Measurements from ENCODE around the gene NDUFS6.
"Not testable (repeated sequence)": the region's sequence is repeated elsewhere in the genome, so short reads cannot be mapped to it uniquely, and the experiment has no call there.

NDUFS6 gene

DNA sequence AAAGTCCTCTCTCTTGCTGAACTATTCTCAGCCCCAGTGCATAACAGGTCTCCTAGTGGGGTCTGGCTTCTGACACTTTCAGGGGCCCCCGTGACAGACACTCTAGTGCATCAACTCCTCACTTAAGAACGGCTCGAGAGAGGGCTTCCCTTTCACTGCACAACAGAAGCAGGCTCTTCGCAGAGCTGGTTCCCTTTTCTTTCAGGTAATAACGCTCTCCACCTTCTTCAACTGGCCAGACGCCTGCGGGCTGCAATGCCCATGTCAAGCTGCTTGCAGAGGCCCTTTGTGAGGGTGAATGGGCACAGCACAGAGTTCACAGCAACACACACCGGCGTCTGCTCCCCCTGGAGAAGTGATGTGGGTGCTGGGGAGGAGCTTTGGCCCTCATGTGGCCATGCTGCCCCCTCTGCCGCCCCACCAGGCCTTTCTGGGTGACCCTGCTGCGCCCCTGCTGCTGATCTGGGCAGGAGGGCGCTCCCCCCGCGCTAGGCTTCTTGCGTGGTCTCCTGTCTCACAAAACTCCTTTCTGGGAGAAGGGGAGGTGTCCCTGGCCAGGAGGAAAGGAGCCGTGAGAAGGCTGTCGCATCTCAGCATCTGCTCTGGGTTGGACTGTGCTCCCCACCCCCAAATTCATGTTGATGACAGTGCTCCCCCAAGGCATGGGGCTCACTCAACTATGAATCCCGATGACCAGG is 4.0 kb upstream of the NDUFS6 start:
- DNase-seq (ENCODE audit: low spot score) = no peak
- no peak for TF ChIP-seq CTCF (IDR thresholded peaks at IDR 0.05; ENCODE audit: extremely low read depth, insufficient read depth, missing control alignments)
- in situ Hi-C loops (cut with MboI; ENCODE audit: low pct_unique_long_range_greater_than_20kb, low sequenced_read_pairs, unreplicated experiment) = no loop called here

- in situ Hi-C loops (cut with MboI; ENCODE audit: low pct_unique_long_range_greater_than_20kb, low sequenced_read_pairs, unreplicated experiment) = no loop called here
Measured at GRCh38 chr5:1797855-1798254, 3.4 kb upstream of the NDUFS6 start.

GRCh38 chr5:1798589-1798988 is 2.6 kb upstream of the NDUFS6 start:
- not testable (repeated sequence) for DNase-seq (ENCODE audit: low spot score)

More at GRCh38 chr5:1797855-1798254, 3.4 kb upstream of the NDUFS6 start:
- no peak for TF ChIP-seq CTCF (IDR thresholded peaks at IDR 0.05; ENCODE audit: extremely low read depth, insufficient read depth, missing control alignments)
- no peak for DNase-seq (ENCODE audit: low spot score)

GRCh38 chr5:1799110-1799601 is 2.1 kb upstream of the NDUFS6 start:
- DNase-seq (ENCODE audit: low spot score) = peak; percentile 56
- in situ Hi-C loops (cut with MboI; ENCODE audit: low pct_unique_long_range_greater_than_20kb, low sequenced_read_pairs, unreplicated experiment) = no loop called here
- peak; percentile 16 for TF ChIP-seq CTCF (IDR thresholded peaks at IDR 0.05; ENCODE audit: extremely low read depth, insufficient read depth, missing control alignments)

More at GRCh38 chr5:1798589-1798988, 2.6 kb upstream of the NDUFS6 start:
- in situ Hi-C loops (cut with MboI; ENCODE audit: low pct_unique_long_range_greater_than_20kb, low sequenced_read_pairs, unreplicated experiment) = not testable (repeated sequence)

- TF ChIP-seq CTCF (IDR thresholded peaks at IDR 0.05; ENCODE audit: extremely low read depth, insufficient read depth, missing control alignments) = no peak
- in situ Hi-C loops (cut with MboI; ENCODE audit: low pct_unique_long_range_greater_than_20kb, low sequenced_read_pairs, unreplicated experiment) = no loop called here
- DNase-seq (ENCODE audit: low spot score) = peak; percentile 97
Measured at GRCh38 chr5:1799602-1800471, 1.4 kb upstream of the NDUFS6 start, which contains the start of gene MRPL36. Gene MRPL36, minus strand, starts transcription at chr5:1799837. Its CDS starts 902 bp downstream, at chr5:1798935.

DNA sequence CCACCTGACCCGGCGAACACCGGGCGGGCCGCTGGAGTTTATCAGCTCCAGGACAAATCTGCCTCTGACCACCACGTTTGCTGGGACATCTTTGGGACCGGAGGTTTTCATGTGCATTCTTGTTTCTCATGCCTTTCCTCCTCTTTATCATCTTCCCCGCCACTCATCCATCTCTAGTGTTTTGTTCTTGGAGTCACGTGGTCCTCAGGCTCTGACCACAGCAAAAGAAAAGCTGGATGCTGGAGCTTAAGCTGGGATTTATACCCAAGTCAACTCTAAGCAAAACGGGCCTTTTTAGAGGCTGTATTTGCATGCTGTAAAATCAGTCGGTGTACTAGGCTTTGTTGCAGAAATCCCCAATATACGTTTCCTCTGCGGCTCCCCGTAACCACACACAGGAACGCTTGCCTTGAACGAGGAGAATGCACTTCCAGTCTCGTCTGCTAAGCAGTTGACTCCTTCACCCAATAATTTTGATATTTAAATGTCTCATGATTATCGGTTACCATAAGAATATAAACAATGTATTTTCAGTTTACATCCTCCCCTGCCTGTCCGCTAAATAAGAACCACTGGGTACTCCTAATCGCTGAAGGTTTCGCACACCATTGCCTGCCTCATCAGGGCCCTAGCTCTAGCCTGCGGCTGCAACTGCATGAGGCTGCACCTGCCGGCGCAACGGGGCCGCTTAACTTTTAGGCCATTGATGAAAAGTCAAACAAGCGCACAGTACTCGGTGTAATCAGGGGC is 560 bp upstream of the NDUFS6 start:
- TF ChIP-seq CTCF (IDR thresholded peaks at IDR 0.05; ENCODE audit: extremely low read depth, insufficient read depth, missing control alignments) = no peak
- in situ Hi-C loops (cut with MboI; ENCODE audit: low pct_unique_long_range_greater_than_20kb, low sequenced_read_pairs, unreplicated experiment) = no loop called here
- DNase-seq (ENCODE audit: low spot score) = no peak
